SKM-1 treated with dmso at 0.1 percent for 144 hours (cell line): ENCODE data around the gene NR2F6.
"Not testable (repeated sequence)": the region's sequence is repeated elsewhere in the genome, so short reads cannot be mapped to it uniquely, and the experiment has no call there.

Experiments
- DNase-seq: peaks from one replicate; lab custom pipeline; 2025; ENCODE audit not compliant: unreplicated experiment; lab: John Stamatoyannopoulos, UW

Gene NR2F6

DNA sequence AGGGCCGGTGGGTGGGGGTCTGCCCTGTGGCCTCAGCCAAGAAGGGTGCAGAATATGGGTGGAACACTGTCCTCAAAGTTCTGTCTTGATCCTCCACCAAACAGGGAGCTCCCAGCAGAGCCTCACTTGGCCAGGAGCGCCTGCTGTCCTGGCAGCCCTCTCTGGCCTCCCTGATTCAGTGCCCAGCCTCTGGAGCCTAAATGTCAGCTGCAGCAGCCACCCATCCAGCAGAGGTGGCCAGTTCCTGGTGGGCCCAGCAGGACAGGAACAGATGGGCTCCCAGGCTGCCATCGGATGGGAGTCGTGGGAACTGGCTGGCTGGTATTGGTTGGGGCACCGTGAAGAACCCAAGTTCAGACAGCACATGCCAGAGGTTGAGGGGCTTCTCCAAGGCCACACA, 32.4 kb downstream of the NR2F6 start:
- DNase-seq, result no peak

- DNase-seq, result no peak
Measured at GRCh38 chr19:17211547-17212446, 33.9 kb downstream of the NR2F6 start.

GRCh38 chr19:17210296-17210695, 35.4 kb downstream of the NR2F6 start:
- no peak for DNase-seq

GRCh38 chr19:17209126-17210036, 36.3 kb downstream of the NR2F6 start:
- no peak for DNase-seq

- no peak for DNase-seq
Measured at GRCh38 chr19:17206736-17207581, 38.8 kb downstream of the NR2F6 start.

GRCh38 chr19:17205237-17206140, 40.2 kb downstream of the NR2F6 start:
- peak; percentile 43 for DNase-seq

- DNase-seq, result no peak
Measured at GRCh38 chr19:17202713-17203112, 43.0 kb downstream of the NR2F6 start.

GRCh38 chr19:17202249-17202648, 43.5 kb downstream of the NR2F6 start:
- DNase-seq, result no peak

GRCh38 chr19:17200408-17201079, 45.2 kb downstream of the NR2F6 start:
- no peak for DNase-seq

DNA sequence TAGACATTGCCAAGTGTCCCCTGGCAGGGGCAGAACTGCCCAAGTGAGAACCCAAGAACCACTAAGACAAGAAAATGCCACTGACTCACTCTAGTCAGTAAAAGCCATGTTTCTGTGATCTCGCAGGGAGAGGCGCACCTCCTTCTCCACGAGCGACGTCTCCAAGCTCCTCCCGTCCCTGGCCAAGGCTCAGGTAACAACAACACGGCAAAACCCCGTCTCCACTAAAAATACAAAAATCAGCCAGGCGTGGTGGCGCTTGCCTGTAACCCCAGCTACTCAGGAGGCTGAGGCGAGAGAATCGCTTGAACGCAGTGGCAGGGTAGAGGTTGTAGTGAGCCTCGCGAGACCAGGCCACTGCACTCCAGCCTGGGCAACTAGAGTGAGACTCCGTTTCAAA, 48.1 kb downstream of the NR2F6 start:
- no peak for DNase-seq

DNA sequence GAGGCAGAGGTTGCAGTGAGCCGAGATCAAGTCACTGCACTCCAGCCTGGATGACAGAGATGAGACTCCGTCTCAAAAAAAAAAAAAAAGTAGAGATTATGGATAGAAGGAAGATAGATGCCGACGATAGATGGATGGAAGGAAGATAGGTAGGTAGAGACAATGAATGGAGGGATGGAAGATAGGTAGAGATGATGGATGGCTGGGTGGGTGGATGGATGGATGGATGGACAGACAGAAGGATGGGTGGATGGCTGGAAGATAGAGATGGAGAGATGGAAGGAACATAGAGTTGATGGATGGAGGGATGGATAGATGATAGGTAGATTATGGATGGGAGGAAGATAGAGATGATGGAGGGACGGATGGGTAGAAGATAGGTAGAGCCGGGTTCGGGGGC, 49.1 kb downstream of the NR2F6 start:
- DNase-seq, result no peak

GRCh38 chr19:17195106-17195505, 50.6 kb downstream of the NR2F6 start:
- DNase-seq, result no peak

- DNase-seq, result no peak
Measured at GRCh38 chr19:17194608-17195007, 51.1 kb downstream of the NR2F6 start.

- DNase-seq, result no peak
Measured at GRCh38 chr19:17192751-17193150, 53.0 kb downstream of the NR2F6 start.

DNA sequence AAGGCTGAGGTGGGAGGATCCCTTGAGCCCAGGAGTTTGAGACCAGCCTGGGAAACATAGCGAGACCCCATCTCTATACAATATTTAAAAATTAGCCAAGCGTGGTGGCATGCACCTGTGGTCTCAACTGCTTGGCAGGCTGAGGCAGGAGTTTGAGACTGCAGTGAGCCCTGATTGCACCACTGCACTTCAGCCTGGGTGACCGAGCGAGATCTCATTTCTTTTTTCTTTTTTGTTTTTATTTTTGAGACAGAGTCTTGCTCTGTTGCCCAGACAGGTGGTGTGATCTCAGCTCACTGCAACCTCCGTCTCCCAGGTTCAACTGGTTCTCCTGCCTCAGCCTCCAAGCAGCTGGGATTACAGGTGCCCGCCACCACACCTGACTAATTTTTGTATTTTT, 54.0 kb downstream of the NR2F6 start:
- DNase-seq, result not testable (repeated sequence)

GRCh38 chr19:17185590-17185989, 60.1 kb downstream of the NR2F6 start:
- no peak for DNase-seq

DNA sequence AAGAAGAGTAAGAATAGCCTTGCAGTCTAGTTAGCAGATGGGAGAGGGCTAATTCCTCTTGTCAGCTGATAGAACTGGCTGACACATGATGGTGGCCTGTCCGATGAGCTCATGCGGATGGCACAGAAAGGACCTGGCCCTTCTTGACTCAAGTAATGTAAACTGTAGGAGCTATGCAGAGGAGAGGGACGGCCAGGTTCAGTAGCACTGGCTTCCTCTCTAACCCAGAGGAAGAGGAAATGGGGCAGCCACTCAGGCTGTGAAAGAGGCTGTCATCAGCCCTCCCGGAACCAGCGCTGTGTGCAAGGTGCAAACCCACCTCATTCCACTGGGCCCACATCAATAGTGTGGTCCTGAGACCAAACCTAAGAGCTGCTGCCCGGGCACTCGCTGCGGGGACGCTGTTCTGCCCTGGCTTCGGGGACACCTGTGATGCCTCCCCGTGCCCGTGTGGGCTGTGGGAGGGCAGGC, 61.3 kb downstream of the NR2F6 start:
- DNase-seq, result no peak

DNA sequence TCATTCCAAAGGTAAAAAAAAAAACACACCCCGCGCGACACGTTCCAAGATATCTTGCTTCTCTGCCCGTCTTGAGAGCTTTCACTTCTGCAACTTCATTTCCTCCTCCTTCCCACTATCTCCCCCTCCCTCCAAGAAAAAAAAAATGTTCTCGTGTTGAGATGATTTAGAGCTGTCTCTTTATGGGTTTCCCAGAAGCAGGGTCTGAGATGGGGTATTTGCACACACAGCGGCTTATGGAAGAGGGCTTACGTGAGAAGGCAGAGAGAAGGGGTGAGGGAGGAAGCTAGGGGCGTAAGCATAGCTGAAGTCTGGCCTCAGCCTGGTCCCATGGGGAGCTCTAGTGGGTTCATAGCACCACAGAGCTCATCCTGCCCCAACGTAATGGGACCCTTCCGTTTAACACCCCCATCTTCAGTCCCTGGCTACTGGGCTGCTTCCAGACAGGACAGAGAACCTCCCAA, 61.8 kb downstream of the NR2F6 start:
- DNase-seq, result no peak

DNA sequence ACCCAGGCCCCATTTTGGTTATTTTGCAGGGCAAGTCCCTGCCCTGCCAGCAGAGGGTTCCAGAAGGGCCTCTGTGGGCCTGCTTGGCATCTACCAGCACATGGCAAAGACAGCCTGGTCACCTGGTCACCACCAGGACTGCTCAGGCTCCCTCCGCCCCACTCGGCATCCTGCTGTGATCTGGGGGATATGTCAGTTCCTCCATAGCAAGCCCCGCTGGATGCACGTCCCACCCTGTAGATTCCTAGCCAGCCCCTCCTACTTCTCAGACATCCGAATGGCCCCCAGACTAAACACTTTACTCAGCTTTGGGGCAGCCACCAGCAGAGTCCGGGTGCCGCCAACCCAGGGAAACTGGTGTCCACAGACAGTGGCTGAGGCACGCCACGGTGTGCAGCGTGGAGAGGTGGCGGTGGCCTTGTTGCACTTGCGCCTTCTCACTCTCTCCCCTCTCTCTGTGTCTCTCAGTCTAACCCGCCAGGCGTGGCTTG, 62.4 kb downstream of the NR2F6 start:
- no peak for DNase-seq
